SK-N-SH (cell line): ENCODE measurements around the gene SLC12A7.

Experiments used
- CTCF ChIP-seq: fragments of 200-600 bp; sonication (generic); IDR thresholded peaks from 2 replicates; pipeline ENCODE4 v1.6.1; 2017; ENCODE audit warnings: antibody characterized with exemption, mild to moderate bottlenecking, moderate library complexity
- ELF1 ChIP-seq: IDR thresholded peaks from 2 replicates; pipeline ENCODE4 v1.4.0; 2012
- FOXJ3 ChIP-seq: sonication (generic); formaldehyde crosslinking; IDR thresholded peaks from 2 replicates; pipeline ENCODE4 v1.5.1; 2020; ENCODE audit warnings: mild to moderate bottlenecking, missing genetic modification reagents
- MXI1 ChIP-seq: IDR thresholded peaks from 2 replicates; pipeline ENCODE4 v1.6.1; 2012; ENCODE audit warnings: mild to moderate bottlenecking, low read depth, low read length, improper control_type of control experiment
- RAD21 ChIP-seq: IDR thresholded peaks from 2 replicates; pipeline ENCODE4 v1.6.1; 2012; ENCODE audit warnings: mild to moderate bottlenecking, low read length
- RFX5 ChIP-seq: IDR thresholded peaks from 2 replicates; pipeline ENCODE4 v1.6.1; 2012; ENCODE audit warnings: mild to moderate bottlenecking, improper control_type of control experiment, low read length
- SMC3 ChIP-seq: IDR thresholded peaks from 2 replicates; pipeline ENCODE4 v1.6.1; 2012; ENCODE audit warnings: low read depth, low read length, improper control_type of control experiment
- TAF1 ChIP-seq: IDR thresholded peaks from 2 replicates; pipeline ENCODE4 v1.6.1; 2012; ENCODE audit warnings: low read depth, mild to moderate bottlenecking, low read length, moderate library complexity, borderline replicate concordance
- TCF12 ChIP-seq: IDR thresholded peaks from 2 replicates; pipeline ENCODE4 v1.4.0; 2012
- TEAD4 ChIP-seq: IDR thresholded peaks from 2 replicates; pipeline ENCODE4 v1.4.0; 2012; ENCODE audit warnings: mild to moderate bottlenecking, borderline replicate concordance; ENCODE audit not compliant: insufficient read depth
- ZBTB33 ChIP-seq: IDR thresholded peaks from 2 replicates; pipeline ENCODE4 v1.4.0; 2012; ENCODE audit warnings: low read depth, borderline replicate concordance
- TF ChIP-seq, protein P1 (sequence below): IDR thresholded peaks from 2 replicates; pipeline ENCODE4 v1.4.0; 2012; ENCODE audit warnings: low read depth

- TF ChIP-seq CTCF: no peak
- TF ChIP-seq RAD21: no peak
- no peak for TF ChIP-seq ZBTB33
- no peak for TF ChIP-seq TCF12
- TF ChIP-seq, protein P1, sequence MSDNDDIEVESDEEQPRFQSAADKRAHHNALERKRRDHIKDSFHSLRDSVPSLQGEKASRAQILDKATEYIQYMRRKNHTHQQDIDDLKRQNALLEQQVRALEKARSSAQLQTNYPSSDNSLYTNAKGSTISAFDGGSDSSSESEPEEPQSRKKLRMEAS: no peak
- no peak for TF ChIP-seq MXI1
- TF ChIP-seq RFX5: no peak
- no peak for TF ChIP-seq FOXJ3 (CRISPR knock-in tag)
- TF ChIP-seq TAF1: no peak
- no peak for TF ChIP-seq ELF1
- TF ChIP-seq TEAD4: no peak
- TF ChIP-seq SMC3: no peak
These were observed 9.7 kb downstream of the SLC12A7 start for GRCh38 chr5:1101961-1102713.
